ENCODE data around the gene RNU6-1.

GRCh38 chr15:67820122-67820991 lies 19.5 kb downstream of the RNU6-1 start:
- TF ChIP-seq CTCF (IDR thresholded peaks at IDR 0.05) = no peak
- no peak for TF ChIP-seq MAX (IDR thresholded peaks at IDR 0.05)
- TF ChIP-seq POLR2A (IDR thresholded peaks at IDR 0.05; ENCODE audit: low read length) = no peak
- TF ChIP-seq MYC (IDR thresholded peaks at IDR 0.05; ENCODE audit: borderline replicate concordance, low read length) = no peak
- no peak for TF ChIP-seq HEYL (CRISPR knock-in tag; IDR thresholded peaks at IDR 0.05)
- TF ChIP-seq USF2 (IDR thresholded peaks at IDR 0.05) = no peak
- no peak for TF ChIP-seq CEBPB (IDR thresholded peaks at IDR 0.05)
- no peak for TF ChIP-seq SMC3 (IDR thresholded peaks at IDR 0.05)
- no peak for TF ChIP-seq RARB (CRISPR knock-in tag; IDR thresholded peaks at IDR 0.05)
- no peak for TF ChIP-seq EP300 (IDR thresholded peaks at IDR 0.05)
